WTC11 (cell line): ENCODE results near the gene CISTR. TPM values are rescaled to one million over a fixed set of nuclear protein-coding genes. Genes with fewer than 3 reads are reported as not detected.

Experiments
- ATAC-seq: fragments of 200-7000 bp; cut with Tn5 transposase; 2 replicates; pipeline ENCODE4 v1.10.0; 2021; ENCODE audit warnings: mild to moderate bottlenecking, moderate library complexity
- CTCF ChIA-PET: fragments of 300-600 bp; sonication (Branson Sonifier 250); formaldehyde crosslinking; loops from one replicate; lab custom pipeline; 2021; ENCODE audit warnings: antibody characterized with exemption; lab: Charles Lee
- POLR2A ChIA-PET: fragments of 350-600 bp; sonication (Branson Sonifier 250); formaldehyde crosslinking; loops from one replicate; lab custom pipeline; 2021; ENCODE audit warnings: antibody characterized with exemption; lab: Charles Lee
- DNase-seq: peaks from one replicate; pipeline ENCODE4 v3.0.0; 2021; ENCODE audit warnings: low spot score
- H3K27ac Mint-ChIP-seq: 2 replicates; pipeline ENCODE4 v1.8.0; 2021; ENCODE audit warnings: mixed read lengths
- H3K27me3 Mint-ChIP-seq: 2 replicates; pipeline ENCODE4 v1.8.0; 2021; ENCODE audit warnings: low read depth, mild to moderate bottlenecking, moderate library complexity, mixed read lengths
- H3K36me3 Mint-ChIP-seq: 2 replicates; pipeline ENCODE4 v1.8.0; 2021; ENCODE audit warnings: mixed read lengths
- H3K4me1 Mint-ChIP-seq: 2 replicates; pipeline ENCODE4 v1.8.0; 2022; ENCODE audit warnings: mixed read lengths
- H3K4me3 Mint-ChIP-seq: 2 replicates; pipeline ENCODE4 v1.8.0; 2021; ENCODE audit warnings: mild to moderate bottlenecking, moderate library complexity, mixed read lengths
- H3K9me3 Mint-ChIP-seq: 2 replicates; pipeline ENCODE4 v1.8.0; 2021; ENCODE audit warnings: mixed read lengths
- CREM ChIP-seq: sonication (generic); formaldehyde crosslinking; IDR thresholded peaks from 2 replicates; pipeline ENCODE4 v1.8.1; 2022; ENCODE audit warnings: mild to moderate bottlenecking, missing genetic modification reagents, moderate library complexity
- FOXJ3 ChIP-seq: sonication (generic); formaldehyde crosslinking; IDR thresholded peaks from 2 replicates; pipeline ENCODE4 v1.9.0; 2021; ENCODE audit warnings: missing genetic modification reagents, mild to moderate bottlenecking, borderline replicate concordance
- MYBL2 ChIP-seq: sonication (generic); formaldehyde crosslinking; IDR thresholded peaks from 2 replicates; pipeline ENCODE4 v1.8.1; 2023; ENCODE audit warnings: mild to moderate bottlenecking, moderate library complexity, missing genetic modification reagents
- NR2C2 ChIP-seq: sonication (generic); formaldehyde crosslinking; IDR thresholded peaks from 2 replicates; pipeline ENCODE4 v1.8.0; 2022; ENCODE audit warnings: mild to moderate bottlenecking, missing genetic modification reagents
- NR3C1 ChIP-seq: sonication (generic); formaldehyde crosslinking; conservative IDR thresholded peaks from 2 replicates; pipeline ENCODE4 v1.8.1; 2023; ENCODE audit warnings: low read depth, mild to moderate bottlenecking, missing genetic modification reagents
- RELA ChIP-seq: sonication (generic); formaldehyde crosslinking; IDR thresholded peaks from 2 replicates; pipeline ENCODE4 v1.8.1; 2022; ENCODE audit warnings: missing genetic modification reagents, mild to moderate bottlenecking, borderline replicate concordance
- RORB ChIP-seq: fragments of 250-450 bp; sonication (Bioruptor Pico); IDR thresholded peaks from 2 replicates; pipeline ENCODE4 v1.9.0; 2021; ENCODE audit warnings: mild to moderate bottlenecking
- SMAD4 ChIP-seq: sonication (generic); formaldehyde crosslinking; IDR thresholded peaks from 2 replicates; pipeline ENCODE4 v1.8.0; 2022; ENCODE audit warnings: mild to moderate bottlenecking, missing genetic modification reagents
- ZNF263 ChIP-seq: sonication (generic); formaldehyde crosslinking; IDR thresholded peaks from 2 replicates; pipeline ENCODE4 v1.8.1; 2022; ENCODE audit warnings: low read depth, mild to moderate bottlenecking, moderate library complexity, missing genetic modification reagents
- total RNA-seq: library from RNA; stranded (reverse); gene quantifications from 3 replicates; pipeline ENCODE4 v1.2.3, GENCODE V29; 2021
- TF ChIP-seq, protein P1 (sequence below): fragments of 250-450 bp; sonication (Bioruptor Pico); IDR thresholded peaks from 2 replicates; pipeline ENCODE4 v1.9.0; 2021; ENCODE audit warnings: mild to moderate bottlenecking, borderline replicate concordance
- TF ChIP-seq, protein P2 (sequence below): sonication (generic); formaldehyde crosslinking; IDR thresholded peaks from 2 replicates; pipeline ENCODE4 v1.8.0; 2022; ENCODE audit warnings: mild to moderate bottlenecking, missing genetic modification reagents
- TF ChIP-seq, protein P3 (sequence below): fragments of 250-450 bp; sonication (Bioruptor Pico); IDR thresholded peaks from 2 replicates; pipeline ENCODE4 v1.9.0; 2021; ENCODE audit warnings: mild to moderate bottlenecking
- TF ChIP-seq, protein P4 (sequence below): fragments of 250-450 bp; sonication (Bioruptor Pico); IDR thresholded peaks from 2 replicates; pipeline ENCODE4 v2.1.2; 2022; ENCODE audit warnings: mild to moderate bottlenecking, moderate library complexity
- TF ChIP-seq, protein P5 (sequence below): sonication (generic); formaldehyde crosslinking; conservative IDR thresholded peaks from 2 replicates; pipeline ENCODE4 v1.8.1; 2022; ENCODE audit warnings: mild to moderate bottlenecking, missing genetic modification reagents
- TF ChIP-seq, protein P6 (sequence below): sonication (generic); formaldehyde crosslinking; IDR thresholded peaks from 2 replicates; pipeline ENCODE4 v1.8.1; 2023; ENCODE audit warnings: mild to moderate bottlenecking, missing genetic modification reagents, moderate library complexity
- TF ChIP-seq, protein P7 (sequence below): sonication (generic); formaldehyde crosslinking; IDR thresholded peaks from 2 replicates; pipeline ENCODE4 v1.8.1; 2022; ENCODE audit warnings: low read depth, mild to moderate bottlenecking, moderate library complexity, missing genetic modification reagents, borderline replicate concordance
- TF ChIP-seq, protein P8 (sequence below): sonication (generic); formaldehyde crosslinking; IDR thresholded peaks from 2 replicates; pipeline ENCODE4 v1.8.0; 2023; ENCODE audit warnings: mild to moderate bottlenecking, missing genetic modification reagents

The CISTR gene
- total RNA-seq, 1 experiment from 2014 or later, result 0.81 TPM

DNA sequence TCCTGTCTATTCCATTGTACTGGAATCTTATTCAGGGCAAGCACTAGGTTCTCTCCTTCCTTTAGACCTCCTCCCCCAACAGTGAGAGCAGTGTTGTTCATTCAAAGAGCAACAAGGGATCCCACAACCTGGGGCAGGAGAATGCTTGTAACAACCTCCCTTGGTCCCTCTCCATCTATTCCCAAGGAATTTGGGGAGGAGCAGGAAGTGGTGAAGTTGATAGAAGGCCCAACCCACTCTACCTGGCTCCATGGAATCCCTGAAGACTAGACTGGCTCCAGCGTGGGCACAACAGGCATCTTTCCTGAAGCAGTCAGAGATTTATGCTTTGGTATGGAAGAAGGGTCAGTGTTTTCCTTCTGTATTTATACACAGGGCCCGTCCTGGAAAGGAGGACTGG, 33.4 kb upstream of the CISTR start:
- Mint-ChIP-seq H3K4me3 (no peak overlapping the region), H3K4me1 (peaks cover 30% of the 10 kb centered on the region), H3K36me3 (no peaks in the 10 kb centered on the region), H3K27ac (no peak overlapping the region), H3K27me3 (no peaks in the 10 kb centered on the region; the same call in 1 of the 2 replicates), H3K9me3 (no peaks in the 10 kb centered on the region)
- POLR2A ChIA-PET, result no interaction called here
- ATAC-seq (peak; percentile 36), DNase-seq (no peak)
- CTCF ChIA-PET, result no interaction called here
- TF ChIP-seq, protein P1, sequence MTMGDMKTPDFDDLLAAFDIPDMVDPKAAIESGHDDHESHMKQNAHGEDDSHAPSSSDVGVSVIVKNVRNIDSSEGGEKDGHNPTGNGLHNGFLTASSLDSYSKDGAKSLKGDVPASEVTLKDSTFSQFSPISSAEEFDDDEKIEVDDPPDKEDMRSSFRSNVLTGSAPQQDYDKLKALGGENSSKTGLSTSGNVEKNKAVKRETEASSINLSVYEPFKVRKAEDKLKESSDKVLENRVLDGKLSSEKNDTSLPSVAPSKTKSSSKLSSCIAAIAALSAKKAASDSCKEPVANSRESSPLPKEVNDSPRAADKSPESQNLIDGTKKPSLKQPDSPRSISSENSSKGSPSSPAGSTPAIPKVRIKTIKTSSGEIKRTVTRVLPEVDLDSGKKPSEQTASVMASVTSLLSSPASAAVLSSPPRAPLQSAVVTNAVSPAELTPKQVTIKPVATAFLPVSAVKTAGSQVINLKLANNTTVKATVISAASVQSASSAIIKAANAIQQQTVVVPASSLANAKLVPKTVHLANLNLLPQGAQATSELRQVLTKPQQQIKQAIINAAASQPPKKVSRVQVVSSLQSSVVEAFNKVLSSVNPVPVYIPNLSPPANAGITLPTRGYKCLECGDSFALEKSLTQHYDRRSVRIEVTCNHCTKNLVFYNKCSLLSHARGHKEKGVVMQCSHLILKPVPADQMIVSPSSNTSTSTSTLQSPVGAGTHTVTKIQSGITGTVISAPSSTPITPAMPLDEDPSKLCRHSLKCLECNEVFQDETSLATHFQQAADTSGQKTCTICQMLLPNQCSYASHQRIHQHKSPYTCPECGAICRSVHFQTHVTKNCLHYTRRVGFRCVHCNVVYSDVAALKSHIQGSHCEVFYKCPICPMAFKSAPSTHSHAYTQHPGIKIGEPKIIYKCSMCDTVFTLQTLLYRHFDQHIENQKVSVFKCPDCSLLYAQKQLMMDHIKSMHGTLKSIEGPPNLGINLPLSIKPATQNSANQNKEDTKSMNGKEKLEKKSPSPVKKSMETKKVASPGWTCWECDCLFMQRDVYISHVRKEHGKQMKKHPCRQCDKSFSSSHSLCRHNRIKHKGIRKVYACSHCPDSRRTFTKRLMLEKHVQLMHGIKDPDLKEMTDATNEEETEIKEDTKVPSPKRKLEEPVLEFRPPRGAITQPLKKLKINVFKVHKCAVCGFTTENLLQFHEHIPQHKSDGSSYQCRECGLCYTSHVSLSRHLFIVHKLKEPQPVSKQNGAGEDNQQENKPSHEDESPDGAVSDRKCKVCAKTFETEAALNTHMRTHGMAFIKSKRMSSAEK (CRISPR knock-in tag), result no peak
- TF ChIP-seq, protein P2, sequence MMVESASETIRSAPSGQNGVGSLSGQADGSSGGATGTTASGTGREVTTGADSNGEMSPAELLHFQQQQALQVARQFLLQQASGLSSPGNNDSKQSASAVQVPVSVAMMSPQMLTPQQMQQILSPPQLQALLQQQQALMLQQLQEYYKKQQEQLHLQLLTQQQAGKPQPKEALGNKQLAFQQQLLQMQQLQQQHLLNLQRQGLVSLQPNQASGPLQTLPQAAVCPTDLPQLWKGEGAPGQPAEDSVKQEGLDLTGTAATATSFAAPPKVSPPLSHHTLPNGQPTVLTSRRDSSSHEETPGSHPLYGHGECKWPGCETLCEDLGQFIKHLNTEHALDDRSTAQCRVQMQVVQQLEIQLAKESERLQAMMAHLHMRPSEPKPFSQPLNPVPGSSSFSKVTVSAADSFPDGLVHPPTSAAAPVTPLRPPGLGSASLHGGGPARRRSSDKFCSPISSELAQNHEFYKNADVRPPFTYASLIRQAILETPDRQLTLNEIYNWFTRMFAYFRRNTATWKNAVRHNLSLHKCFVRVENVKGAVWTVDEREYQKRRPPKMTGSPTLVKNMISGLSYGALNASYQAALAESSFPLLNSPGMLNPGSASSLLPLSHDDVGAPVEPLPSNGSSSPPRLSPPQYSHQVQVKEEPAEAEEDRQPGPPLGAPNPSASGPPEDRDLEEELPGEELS (CRISPR knock-in tag), result no peak
- TF ChIP-seq, protein P3, sequence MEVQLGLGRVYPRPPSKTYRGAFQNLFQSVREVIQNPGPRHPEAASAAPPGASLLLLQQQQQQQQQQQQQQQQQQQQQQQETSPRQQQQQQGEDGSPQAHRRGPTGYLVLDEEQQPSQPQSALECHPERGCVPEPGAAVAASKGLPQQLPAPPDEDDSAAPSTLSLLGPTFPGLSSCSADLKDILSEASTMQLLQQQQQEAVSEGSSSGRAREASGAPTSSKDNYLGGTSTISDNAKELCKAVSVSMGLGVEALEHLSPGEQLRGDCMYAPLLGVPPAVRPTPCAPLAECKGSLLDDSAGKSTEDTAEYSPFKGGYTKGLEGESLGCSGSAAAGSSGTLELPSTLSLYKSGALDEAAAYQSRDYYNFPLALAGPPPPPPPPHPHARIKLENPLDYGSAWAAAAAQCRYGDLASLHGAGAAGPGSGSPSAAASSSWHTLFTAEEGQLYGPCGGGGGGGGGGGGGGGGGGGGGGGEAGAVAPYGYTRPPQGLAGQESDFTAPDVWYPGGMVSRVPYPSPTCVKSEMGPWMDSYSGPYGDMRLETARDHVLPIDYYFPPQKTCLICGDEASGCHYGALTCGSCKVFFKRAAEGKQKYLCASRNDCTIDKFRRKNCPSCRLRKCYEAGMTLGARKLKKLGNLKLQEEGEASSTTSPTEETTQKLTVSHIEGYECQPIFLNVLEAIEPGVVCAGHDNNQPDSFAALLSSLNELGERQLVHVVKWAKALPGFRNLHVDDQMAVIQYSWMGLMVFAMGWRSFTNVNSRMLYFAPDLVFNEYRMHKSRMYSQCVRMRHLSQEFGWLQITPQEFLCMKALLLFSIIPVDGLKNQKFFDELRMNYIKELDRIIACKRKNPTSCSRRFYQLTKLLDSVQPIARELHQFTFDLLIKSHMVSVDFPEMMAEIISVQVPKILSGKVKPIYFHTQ (CRISPR knock-in tag), result no peak
- TF ChIP-seq, protein P4, sequence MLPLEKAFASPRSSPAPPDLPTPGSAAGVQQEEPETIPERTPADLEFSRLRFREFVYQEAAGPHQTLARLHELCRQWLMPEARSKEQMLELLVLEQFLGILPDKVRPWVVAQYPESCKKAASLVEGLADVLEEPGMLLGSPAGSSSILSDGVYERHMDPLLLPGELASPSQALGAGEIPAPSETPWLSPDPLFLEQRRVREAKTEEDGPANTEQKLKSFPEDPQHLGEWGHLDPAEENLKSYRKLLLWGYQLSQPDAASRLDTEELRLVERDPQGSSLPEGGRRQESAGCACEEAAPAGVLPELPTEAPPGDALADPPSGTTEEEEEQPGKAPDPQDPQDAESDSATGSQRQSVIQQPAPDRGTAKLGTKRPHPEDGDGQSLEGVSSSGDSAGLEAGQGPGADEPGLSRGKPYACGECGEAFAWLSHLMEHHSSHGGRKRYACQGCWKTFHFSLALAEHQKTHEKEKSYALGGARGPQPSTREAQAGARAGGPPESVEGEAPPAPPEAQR (CRISPR knock-in tag), result no peak

DNA sequence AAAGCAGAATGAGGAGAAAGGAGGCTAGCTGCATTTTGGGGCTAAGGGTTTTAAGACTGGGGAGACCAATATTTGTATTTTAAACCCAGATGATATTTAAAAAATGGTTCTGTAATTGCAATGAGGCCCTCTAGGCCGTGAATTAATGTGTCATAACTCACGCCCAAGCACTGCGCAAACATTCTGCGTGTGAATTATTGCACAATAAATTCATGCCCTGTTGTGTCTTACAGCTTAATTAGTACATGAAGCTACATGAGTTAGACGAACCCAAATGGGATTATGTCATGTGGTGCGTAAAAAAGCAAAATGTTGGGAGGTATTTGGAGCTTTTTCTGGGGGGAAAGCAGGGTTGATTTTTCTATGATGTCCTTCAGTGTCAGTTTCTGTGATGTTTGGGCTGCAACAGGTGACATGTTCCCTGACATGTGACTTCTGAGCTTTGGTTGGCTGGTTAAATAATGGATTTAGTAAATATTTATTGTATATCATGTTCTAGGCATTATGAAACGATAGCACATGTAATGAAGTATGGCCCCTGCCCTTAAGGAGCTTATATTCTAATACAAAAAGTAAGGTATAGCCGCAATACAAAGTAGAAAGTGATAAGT, 30.4 kb upstream of the CISTR start:
- Mint-ChIP-seq H3K36me3 (no peaks in the 10 kb centered on the region), H3K4me1 (peaks cover 19% of the 10 kb centered on the region), H3K27ac (no peak overlapping the region), H3K9me3 (no peaks in the 10 kb centered on the region), H3K4me3 (no peak overlapping the region), H3K27me3 (no peaks in the 10 kb centered on the region; the same call in 1 of the 2 replicates)
- DNase-seq (no peak), ATAC-seq (no peak)
- ChIA-PET POLR2A (no interaction called here), CTCF (interaction anchor here (0.6 to 2.9 kb wide), 6 partner anchors 10 to 36 kb away, joined by 3 to 10 read pairs (median 6); no protein-coding TSS in a partner anchor)
- no peak for TF ChIP-seq CREM (CRISPR knock-in tag)
- TF ChIP-seq MYBL2, result no peak
- TF ChIP-seq, protein P5, sequence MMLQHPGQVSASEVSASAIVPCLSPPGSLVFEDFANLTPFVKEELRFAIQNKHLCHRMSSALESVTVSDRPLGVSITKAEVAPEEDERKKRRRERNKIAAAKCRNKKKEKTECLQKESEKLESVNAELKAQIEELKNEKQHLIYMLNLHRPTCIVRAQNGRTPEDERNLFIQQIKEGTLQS, result no peak
- no peak for TF ChIP-seq RORB (CRISPR knock-in tag)
- TF ChIP-seq NR3C1 (CRISPR knock-in tag), result no peak
- TF ChIP-seq, protein P6, sequence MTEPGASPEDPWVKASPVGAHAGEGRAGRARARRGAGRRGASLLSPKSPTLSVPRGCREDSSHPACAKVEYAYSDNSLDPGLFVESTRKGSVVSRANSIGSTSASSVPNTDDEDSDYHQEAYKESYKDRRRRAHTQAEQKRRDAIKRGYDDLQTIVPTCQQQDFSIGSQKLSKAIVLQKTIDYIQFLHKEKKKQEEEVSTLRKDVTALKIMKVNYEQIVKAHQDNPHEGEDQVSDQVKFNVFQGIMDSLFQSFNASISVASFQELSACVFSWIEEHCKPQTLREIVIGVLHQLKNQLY, result no peak
- TF ChIP-seq RELA (CRISPR knock-in tag), result no peak
- TF ChIP-seq NR2C2 (CRISPR knock-in tag), result no peak
- no peak for TF ChIP-seq SMAD4 (CRISPR knock-in tag)
- no peak for TF ChIP-seq FOXJ3 (CRISPR knock-in tag)
- TF ChIP-seq, protein P7, sequence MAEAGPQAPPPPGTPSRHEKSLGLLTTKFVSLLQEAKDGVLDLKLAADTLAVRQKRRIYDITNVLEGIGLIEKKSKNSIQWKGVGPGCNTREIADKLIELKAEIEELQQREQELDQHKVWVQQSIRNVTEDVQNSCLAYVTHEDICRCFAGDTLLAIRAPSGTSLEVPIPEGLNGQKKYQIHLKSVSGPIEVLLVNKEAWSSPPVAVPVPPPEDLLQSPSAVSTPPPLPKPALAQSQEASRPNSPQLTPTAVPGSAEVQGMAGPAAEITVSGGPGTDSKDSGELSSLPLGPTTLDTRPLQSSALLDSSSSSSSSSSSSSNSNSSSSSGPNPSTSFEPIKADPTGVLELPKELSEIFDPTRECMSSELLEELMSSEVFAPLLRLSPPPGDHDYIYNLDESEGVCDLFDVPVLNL, result no peak
- TF ChIP-seq, protein P8, sequence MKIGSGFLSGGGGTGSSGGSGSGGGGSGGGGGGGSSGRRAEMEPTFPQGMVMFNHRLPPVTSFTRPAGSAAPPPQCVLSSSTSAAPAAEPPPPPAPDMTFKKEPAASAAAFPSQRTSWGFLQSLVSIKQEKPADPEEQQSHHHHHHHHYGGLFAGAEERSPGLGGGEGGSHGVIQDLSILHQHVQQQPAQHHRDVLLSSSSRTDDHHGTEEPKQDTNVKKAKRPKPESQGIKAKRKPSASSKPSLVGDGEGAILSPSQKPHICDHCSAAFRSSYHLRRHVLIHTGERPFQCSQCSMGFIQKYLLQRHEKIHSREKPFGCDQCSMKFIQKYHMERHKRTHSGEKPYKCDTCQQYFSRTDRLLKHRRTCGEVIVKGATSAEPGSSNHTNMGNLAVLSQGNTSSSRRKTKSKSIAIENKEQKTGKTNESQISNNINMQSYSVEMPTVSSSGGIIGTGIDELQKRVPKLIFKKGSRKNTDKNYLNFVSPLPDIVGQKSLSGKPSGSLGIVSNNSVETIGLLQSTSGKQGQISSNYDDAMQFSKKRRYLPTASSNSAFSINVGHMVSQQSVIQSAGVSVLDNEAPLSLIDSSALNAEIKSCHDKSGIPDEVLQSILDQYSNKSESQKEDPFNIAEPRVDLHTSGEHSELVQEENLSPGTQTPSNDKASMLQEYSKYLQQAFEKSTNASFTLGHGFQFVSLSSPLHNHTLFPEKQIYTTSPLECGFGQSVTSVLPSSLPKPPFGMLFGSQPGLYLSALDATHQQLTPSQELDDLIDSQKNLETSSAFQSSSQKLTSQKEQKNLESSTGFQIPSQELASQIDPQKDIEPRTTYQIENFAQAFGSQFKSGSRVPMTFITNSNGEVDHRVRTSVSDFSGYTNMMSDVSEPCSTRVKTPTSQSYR (CRISPR knock-in tag), result no peak
- TF ChIP-seq ZNF263 (CRISPR knock-in tag), result no peak
